CD4-positive, alpha-beta T cell treated with Interferon gamma for 1 hour (primary cell): ENCODE results near the gene MVB12B.
"Not testable (repeated sequence)": the region's sequence is repeated elsewhere in the genome, so short reads cannot be mapped to it uniquely, and the experiment has no call there.

Experiments used
- DNase-seq: peaks from one replicate; pipeline ENCODE4 v3.0.0-alpha.2; 2020

Gene MVB12B

DNA sequence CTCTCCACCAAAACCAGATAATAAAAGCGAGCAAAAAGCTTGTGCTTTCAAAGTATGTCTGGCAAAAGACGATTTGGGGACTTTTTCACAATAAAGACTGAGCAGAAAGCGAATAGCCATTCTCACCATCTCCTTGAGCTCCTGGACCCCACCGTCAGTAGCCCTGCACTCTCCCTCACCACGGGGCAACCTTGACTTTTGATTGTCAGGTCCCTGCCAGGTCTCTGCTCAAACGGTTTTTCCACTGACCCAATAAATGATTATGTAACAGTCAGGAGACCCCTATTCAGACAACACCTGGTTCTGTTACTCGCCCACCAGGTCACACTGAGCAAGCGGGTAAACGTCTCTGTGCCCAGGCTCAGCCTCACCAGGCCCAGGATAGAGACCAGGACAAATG lies 131.3 kb downstream of the MVB12B start:
- no peak for DNase-seq

DNA sequence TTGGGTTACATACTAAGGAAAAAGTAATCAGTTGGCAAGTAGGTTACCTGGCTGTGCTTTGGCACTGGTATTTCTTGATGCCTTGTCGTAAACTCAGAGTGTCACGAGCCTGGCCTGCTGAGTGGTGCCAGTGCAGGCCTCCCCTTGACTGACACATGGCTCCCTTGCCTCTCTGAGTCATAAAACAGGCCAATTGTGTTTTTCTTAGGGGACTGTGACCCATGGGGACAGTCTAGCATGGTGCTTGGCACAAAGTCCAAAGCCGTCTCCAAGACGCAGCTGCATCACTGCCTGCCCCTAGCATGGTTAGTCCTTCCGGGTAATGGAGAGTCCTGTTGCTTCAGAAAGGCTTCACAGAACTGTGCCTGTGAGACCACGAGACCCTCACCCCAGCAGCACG lies 132.5 kb downstream of the MVB12B start:
- no peak for DNase-seq

- no peak for DNase-seq
Measured at GRCh38 chr9:126459546-126459945, 132.9 kb downstream of the MVB12B start.

DNA sequence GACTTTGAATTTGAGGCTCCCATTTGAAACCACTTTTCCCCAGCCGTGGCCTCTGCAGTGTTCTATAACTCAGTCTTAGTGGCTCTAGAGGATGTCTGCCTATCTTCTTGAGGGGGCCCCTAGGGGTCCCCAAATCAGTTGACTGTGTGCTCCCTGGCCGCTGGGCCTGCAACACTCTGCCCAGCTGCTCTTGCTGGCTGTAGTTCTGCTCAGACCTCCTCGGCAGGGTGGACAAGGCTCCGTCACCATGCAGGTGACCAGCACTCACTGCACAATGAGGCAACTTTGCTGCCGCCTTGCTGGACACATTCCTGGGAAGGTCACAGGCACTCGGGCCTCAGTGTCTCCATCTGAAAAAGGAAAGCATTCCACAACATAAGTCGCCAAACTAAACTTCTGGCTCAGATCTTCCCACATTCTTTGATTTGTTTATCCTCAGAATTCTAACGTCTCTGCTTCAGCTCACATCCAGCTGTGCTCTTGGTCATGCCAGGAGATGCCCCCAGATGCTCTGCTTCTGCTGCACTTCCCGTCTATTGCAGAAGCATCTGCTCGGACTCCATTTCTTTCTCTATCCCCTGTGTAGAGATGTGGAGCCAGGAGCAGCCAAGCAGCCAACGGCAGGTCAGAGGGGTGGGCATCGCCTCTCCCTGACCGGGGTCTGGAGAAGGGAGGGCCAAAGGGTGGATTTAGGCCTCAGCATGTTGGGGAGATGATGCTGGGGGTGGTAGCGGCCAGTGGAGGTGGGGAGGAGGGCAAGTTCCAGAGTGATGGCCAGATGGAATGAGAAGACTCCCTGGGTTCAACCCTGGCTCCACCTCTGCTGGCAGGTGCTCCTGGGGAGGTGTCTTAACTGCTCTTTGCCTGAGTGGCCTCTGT lies 133.6 kb downstream of the MVB12B start:
- no peak for DNase-seq

GRCh38 chr9:126461029-126461428 lies 134.4 kb downstream of the MVB12B start:
- no peak for DNase-seq

DNA sequence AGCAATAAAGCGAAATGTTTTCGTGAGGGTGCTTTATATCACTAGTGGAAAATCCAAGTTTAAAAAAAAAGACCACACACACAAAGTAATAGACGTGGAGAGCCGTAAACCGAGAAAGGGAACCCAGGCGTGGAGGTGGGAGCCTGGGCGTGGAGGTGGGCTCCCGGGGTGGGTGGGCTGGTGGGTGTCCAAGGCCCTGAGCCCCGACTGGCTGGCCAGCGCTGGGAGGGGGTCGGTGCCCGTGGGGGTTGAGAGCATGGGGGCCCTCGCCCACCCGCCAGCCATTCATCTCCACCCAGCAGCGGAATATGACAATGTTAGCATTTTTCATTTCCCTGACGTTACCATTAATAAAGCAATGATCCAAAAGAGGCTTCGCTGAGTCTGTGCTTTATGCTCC lies 135.0 kb downstream of the MVB12B start:
- DNase-seq = no peak

- no peak for DNase-seq
Measured at GRCh38 chr9:126462617-126463016, 136.0 kb downstream of the MVB12B start.

GRCh38 chr9:126463426-126463825 lies 136.8 kb downstream of the MVB12B start:
- DNase-seq = no peak

DNA sequence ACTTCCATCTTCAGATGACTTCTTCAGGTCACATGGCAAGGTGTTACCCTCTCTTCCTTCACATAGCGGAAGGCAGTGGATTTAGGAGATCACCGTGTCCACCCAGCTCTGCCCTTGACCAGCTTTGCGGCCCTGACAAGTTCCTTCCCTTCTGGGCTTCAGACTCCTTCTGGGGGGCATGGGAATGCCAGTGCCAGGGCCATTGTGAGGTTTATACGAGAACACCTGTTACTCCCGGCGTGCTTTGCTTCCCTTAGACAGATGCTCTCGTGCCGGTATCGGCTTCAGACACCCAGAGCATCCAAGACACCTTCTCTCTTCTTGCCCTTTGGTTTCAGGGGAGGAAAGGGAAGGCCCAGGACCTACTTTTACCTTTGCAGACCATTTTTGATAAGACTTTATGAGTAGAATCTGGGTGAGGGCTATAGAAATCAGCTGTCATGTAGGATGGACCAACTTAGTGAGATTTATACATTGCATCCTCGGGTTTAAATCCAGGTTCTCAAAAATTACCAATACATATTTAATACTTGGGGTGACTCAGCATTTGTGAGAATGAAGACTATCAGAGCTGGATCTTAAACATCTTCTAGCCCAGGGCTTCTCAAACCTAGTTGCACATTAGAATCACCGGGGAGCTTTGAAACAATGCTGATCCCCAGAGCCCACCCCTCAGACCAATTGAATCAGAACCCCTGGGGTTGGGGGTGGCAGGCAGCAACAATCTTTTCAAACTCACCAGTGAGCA lies 138.2 kb downstream of the MVB12B start:
- no peak for DNase-seq

GRCh38 chr9:126465977-126466376 lies 139.3 kb downstream of the MVB12B start:
- no peak for DNase-seq

DNA sequence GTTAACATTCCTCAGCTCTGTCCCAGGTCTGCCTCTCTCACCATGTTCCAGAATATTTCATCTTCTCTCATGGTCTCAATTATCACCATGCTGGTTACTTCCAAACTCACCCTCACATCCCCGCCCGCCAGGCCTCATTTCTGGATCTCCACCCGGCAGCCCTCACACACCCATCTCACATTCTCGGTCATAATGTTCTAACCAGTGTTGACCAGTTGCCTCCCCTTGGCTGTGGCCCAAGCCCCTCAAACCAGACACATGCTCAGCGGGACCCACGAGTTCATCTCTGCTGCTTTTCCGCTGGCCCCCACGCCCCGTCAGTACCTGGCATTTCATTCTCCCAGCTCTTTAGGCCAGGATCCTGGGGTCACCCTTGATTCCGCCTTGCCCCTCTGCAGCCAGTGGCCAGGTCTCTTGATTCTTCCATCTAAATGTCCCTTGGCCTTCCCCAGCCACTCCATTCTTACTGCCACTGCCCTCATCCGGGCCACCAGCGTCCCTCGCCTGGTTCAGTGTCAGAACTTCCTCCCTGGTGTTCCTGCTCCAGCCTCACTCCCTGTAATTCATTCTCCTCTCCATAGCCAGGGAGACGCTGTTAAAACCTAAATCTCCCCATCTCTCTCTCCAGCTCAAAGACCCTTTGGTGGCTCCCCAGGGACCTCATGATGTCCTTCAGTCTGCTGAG lies 141.7 kb downstream of the MVB12B start:
- DNase-seq = no peak

DNA sequence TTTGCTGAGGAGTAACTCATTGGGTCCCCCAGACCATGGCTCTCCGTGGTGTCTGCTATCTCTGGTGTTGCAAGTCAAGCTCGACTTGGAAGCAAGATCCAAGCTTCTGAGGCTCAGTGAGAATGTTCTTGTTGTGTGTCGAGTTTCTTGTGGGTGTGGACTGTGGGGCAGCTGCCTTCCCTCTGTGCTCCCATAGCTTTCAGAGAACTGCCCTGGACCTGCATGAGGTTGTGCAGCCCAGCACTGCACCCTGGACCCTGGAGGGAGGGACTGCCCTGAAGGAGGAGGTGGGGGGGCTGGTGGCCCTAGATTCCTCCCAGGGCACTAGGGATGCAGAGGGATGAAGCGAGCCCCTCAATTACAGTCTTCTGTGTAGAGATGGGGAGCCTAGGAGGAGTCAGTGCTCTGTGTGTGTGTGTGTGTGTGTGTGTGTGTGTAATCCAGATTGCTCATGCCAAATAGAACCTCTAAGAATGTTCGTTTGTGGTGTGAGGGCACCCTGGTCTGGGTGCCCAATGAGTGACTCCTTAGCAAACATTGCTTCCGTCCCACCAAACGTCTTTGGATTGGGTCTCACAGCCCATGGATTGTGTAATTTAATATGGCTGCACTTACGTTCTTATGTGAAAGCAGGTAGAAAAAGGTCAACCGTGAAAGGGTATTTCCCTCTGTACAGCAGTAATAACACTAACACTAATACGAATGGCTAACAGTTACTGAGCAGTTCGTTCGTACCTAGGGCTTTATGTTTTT lies 143.8 kb downstream of the MVB12B start:
- peak; percentile 16 for DNase-seq

DNA sequence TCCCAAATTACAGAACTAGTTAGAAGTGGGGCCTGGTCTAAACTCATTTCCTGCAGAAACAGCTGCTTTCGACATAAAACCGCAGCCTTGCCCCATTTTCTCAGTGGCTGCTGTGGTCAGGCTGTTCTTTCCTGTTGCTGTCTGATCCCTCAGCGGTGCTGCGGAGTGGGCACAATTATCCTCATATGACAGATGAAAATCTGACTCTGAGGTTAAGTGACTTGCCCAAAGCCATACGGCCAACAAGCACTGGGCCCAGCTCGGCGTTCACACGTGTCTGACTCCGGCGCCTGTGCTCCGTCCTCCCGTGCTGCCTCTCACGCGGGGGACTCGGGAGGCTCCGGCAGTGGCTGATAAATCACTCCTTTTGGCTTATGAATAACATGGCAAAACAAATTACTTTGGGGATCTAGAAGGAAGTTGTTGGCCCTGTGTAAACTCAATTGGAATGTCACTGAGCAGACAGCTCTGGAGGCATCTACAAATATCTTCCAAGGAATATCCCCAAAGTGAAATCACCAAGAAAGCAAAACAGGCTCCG lies 144.5 kb downstream of the MVB12B start:
- peak; percentile 84 for DNase-seq

DNA sequence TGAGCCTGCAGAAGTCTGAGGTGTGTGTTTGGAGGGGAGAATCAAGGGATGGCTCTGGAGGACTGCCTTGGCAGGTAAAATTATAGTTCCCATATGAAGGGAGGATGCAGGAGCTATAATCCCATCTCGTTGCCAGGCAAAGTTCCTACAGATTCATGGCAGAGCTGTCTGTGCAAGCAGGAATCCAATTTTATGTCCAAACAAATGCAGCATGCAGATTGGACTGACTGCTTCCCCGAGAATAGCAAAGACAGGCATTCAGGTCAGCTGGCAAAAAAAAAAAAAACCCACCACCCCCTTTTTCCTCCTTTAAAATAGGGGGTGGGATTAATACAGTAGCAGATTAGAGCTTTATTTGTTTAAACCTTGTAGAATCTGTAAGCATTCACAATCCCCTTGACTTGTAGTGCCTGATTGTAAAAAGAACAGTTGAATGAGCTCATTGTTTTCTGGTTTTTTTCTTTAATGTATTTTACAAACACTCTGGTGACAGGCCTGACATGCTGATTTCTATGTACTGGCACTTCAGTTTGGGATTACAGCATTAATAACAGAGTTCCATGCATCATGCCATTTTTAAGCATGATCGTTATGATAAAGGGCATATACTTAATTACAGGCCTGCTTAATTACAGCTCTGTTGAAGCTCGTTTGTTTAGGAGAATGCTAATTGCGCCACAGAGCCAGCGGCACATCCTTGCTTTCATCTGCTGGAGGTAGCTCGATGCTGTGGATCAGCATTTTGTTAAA lies 145.7 kb downstream of the MVB12B start:
- DNase-seq = no peak

- no peak for DNase-seq
Measured at GRCh38 chr9:126472948-126473298, 146.3 kb downstream of the MVB12B start.

GRCh38 chr9:126474206-126474765 lies 147.7 kb downstream of the MVB12B start:
- DNase-seq = no peak

GRCh38 chr9:126474786-126475485 lies 148.3 kb downstream of the MVB12B start:
- no peak for DNase-seq

- no peak for DNase-seq
Measured at GRCh38 chr9:126475933-126476555, 149.4 kb downstream of the MVB12B start.

DNA sequence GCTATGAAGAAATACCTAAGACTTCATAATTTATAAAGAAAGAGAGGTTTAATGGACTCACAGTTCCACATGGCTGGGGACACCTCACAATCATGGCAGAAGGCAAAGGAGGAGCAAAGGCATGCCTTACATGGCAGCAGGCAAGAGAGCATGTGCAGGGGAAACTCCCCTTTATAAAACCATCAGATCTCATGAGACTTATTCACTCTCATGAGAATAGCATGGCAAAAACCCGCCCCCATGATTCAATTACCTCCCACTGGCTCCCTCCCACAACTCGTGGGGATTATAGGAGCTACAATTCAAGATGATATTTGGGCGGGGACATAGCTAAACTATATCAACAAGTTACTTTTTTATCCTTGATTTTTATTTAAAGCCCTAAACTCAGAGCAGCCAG lies 150.8 kb downstream of the MVB12B start:
- DNase-seq = not testable (repeated sequence)

- DNase-seq = no peak
Measured at GRCh38 chr9:126478216-126478981, 151.8 kb downstream of the MVB12B start.
